GM12891 (cell line): ENCODE data around the gene CAPN1.

Experiments used
- POLR2A ChIP-seq: IDR thresholded peaks from 2 replicates; pipeline ENCODE4 v1.6.1; 2011; ENCODE audit warnings: low read depth, low read length, control low read depth
- TAF1 ChIP-seq: IDR thresholded peaks from 2 replicates; pipeline ENCODE4 v1.6.1; 2011; ENCODE audit warnings: low read depth, low read length, control low read depth

- TF ChIP-seq POLR2A, result no peak
- TF ChIP-seq TAF1, result no peak
Observed at GRCh38 chr11:65172600-65172999, 9.1 kb upstream of the CAPN1 start.
